NB4 (cell line): Measurements from ENCODE around the gene SLC4A2.
A peak's percentile ranks its signal among the peaks of the same experiment; 100 is the strongest.

ENCODE experiments used
- DNase-seq: peaks from one replicate; pipeline ENCODE4 v3.0.0; 2010; ENCODE audit warnings: low read depth
- H3K4me3 ChIP-seq: one replicate; pipeline ENCODE4 v1.5.1; 2011; ENCODE audit warnings: mild to moderate bottlenecking, low read depth, low read length, moderate library complexity
- CTCF ChIP-seq: IDR thresholded peaks from one replicate; pipeline ENCODE4 v1.5.1; 2012; ENCODE audit warnings: low read depth, low read length
- MAX ChIP-seq: IDR thresholded peaks from 2 replicates; pipeline ENCODE4 v1.6.1; 2011; ENCODE audit warnings: low read depth, low read length
- MYC ChIP-seq: IDR thresholded peaks from 2 replicates; pipeline ENCODE4 v1.6.1; 2011; ENCODE audit warnings: low read depth, low read length
- POLR2A ChIP-seq: IDR thresholded peaks from 2 replicates; pipeline ENCODE4 v1.6.1; 2011; ENCODE audit warnings: mild to moderate bottlenecking; ENCODE audit not compliant: insufficient read length; ENCODE audit errors: extremely low read depth

The SLC4A2 gene

GRCh38 chr7:151110941-151111645 lies 51.7 kb downstream of the SLC4A2 start:
- peak; percentile 72 for DNase-seq
- H3K4me3 ChIP-seq: no peak overlapping the region
- TF ChIP-seq POLR2A (no peak), MYC (no peak), CTCF (peak; percentile 91), MAX (0 out of 2 replicates have a peak, but pooled peaks have one; percentile 22)

DNA sequence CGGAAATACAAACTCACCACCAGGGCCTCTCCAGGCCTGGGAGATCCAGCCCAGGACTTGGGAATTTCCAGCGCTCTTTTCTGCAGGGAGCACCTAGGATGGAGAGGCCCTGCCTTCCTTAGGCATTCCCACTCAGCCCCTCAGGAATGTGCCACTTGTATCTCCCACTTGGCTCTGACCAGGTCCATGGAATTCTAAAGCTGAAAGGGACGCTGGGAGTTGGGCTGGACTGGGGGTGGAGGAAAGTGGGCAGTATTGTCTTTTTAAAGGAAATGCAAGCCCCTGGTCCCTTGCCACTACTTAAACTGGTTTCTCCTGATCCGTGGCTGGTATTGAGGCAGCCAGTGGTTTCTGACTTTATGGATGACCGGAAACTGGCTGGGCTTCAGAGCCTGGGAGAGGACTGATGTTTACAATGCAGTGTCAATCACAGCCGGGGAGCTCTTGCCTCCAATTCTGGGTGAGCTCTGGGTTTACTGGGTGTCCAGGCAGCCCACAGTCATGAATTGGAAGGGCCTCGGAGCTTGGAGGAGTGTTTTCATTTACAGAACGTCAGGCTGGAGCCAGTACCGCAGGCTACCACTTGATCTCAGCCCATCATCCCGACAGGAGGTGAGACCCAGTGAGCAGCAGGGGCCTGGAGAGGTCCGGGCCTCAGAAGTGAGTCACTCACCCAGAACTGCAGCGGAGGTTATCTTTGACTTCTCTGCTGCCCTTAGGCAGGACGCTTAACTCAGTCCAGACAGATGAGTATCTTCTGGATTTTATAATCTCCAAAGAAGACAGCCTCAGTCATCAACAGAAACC lies 54.2 kb downstream of the SLC4A2 start:
- DNase-seq: no peak
- no peak overlapping the region for H3K4me3 ChIP-seq

DNA sequence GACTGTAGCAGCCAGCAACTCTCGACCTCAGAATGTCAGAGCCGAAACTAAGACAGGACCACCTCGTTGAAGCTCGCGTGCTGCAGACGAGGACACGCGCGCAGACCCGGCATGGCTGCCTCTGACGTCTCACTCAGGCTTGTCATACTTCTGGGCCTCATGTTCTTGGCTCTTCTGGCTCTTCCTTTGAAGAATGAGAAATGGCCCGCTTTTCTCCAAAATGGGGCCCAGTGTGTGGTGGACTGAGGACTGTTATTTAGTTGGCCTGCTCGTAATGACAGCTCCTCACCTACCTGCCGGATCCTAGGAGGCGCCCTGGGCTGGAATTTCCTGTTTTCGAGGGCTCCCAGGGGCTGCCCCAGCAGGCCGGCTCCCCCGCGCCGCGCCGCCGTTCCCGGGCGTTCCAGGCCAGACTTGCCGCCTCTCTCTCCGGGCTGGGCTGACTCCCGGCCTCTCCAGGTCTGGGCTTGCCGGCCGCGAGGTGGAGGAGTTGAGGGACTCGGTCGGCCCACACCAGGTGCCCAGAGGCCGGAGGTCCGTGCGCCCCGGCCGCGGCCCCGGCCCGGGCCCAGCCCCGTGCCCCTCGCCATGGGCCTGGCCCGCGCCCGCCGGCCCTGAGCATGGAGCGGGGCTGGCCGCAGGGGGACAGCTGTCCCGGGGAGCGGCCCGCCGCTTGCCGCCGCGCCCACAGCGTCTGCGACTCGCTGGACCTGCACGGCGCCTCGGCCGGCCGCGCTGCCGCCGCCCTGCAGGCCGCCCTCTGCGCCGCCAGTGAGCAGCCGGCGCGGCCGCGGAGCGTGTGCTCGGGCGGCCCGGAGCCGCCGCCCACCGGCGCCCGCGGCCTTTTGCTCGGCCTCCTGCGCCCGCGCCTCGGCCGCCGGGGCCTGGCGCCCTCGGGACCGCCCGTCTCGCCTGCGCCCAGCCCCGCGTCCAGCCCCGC lies 55.0 kb downstream of the SLC4A2 start:
- TF ChIP-seq MYC (no peak), MAX (no peak), POLR2A (no peak)
- DNase-seq: no peak
- no peak overlapping the region for H3K4me3 ChIP-seq

More for the DNA sequence above, 54.2 kb downstream of the SLC4A2 start:
- TF ChIP-seq MAX (no peak), CTCF (no peak), POLR2A (no peak), MYC (no peak)

DNA sequence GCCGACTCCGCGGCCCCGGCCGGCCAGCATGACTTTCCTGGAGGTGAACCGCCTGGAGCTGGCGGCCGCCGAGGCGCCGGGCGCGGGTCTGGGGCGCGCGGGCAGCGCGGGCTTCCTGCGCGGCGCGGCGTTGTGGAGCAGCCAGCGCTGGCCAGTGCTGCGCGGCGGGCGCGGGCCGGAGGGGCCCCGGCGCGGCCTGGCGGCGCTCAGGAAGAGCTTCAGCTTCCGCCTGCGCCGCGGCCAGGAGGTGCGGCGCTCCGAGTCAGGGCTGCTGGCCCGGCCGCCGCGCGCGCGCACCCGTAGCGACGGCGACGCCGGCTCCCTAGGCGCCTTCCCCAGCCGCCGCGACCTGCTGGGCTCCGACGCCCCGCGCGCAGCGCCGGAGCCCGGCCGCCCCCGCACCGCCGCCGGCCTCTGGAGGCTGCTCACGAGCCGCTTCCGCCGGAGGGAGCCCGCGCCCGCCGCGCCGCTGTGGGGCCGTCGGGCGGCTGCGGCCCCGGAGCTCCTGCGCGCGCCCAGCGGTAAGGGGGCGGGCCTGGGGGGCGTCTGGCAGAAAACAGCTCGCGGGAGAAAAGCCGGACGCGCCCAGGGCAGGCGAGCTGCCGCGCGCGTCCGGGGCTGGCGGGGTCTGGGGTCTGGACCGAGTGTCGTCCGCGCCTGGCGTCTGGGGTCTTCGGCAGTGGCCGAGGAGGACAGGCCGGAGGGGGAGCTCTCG lies 55.9 kb downstream of the SLC4A2 start:
- TF ChIP-seq CTCF: no peak
- TF ChIP-seq MAX: no peak
- no peak for TF ChIP-seq MYC
- no peak for TF ChIP-seq POLR2A
- no peak for DNase-seq
- H3K4me3 ChIP-seq: no peak overlapping the region

- H3K4me3 ChIP-seq: no peak overlapping the region
- no peak for TF ChIP-seq POLR2A
- no peak for TF ChIP-seq MAX
- no peak for TF ChIP-seq CTCF
These were observed 56.5 kb downstream of the SLC4A2 start for GRCh38 chr7:151115836-151116418.

More at GRCh38 chr7:151115836-151116418, 56.5 kb downstream of the SLC4A2 start:
- no peak for DNase-seq
